ENCODE measurements around the gene VPS4B.

GRCh38 chr18:63407734-63408133 is 14.5 kb downstream of the VPS4B start:
- no peak for TF ChIP-seq HDAC2 (IDR thresholded peaks at IDR 0.05)
- no peak for TF ChIP-seq CTCF (IDR thresholded peaks at IDR 0.05 in 2 of 3, conservative IDR thresholded peaks at IDR 0.05 in 1 of 3; ENCODE audit: control insufficient read depth in 2 of 3, extremely low read depth in 1 of 3, insufficient read depth in 1 of 3, low read depth in 3 of 3, low read length in 3 of 3)
- no peak for TF ChIP-seq POLR2A (IDR thresholded peaks at IDR 0.05; ENCODE audit: low read depth, low read length)
- no peak for TF ChIP-seq REST (IDR thresholded peaks at IDR 0.05; ENCODE audit: low read depth, low read length)
- TF ChIP-seq ASH2L (IDR thresholded peaks at IDR 0.05; ENCODE audit: borderline replicate concordance, low read depth), result no peak
- TF ChIP-seq EP300 (IDR thresholded peaks at IDR 0.05; ENCODE audit: borderline replicate concordance in 1 of 2, control insufficient read depth in 1 of 2, low read depth in 2 of 2, low read length in 2 of 2), result no peak
- no peak for TF ChIP-seq YY1 (IDR thresholded peaks at IDR 0.05; ENCODE audit: low read depth, low read length)
- TF ChIP-seq BRCA1 (IDR thresholded peaks at IDR 0.05; ENCODE audit: low read depth, low read length), result no peak
- TF ChIP-seq ZNF622 (IDR thresholded peaks at IDR 0.05), result no peak
- no peak for TF ChIP-seq TCF7 (IDR thresholded peaks at IDR 0.05; ENCODE audit: borderline replicate concordance)
- no peak for TF ChIP-seq IRF3 (IDR thresholded peaks at IDR 0.05)

Measured in GM12878 (cell line).